Left colon (tissue), 2 donors: ENCODE results near the gene KCTD18. TPM values are rescaled to one million over a fixed set of nuclear protein-coding genes. Genes with fewer than 3 reads are reported as not detected.

ENCODE experiments used
- ATAC-seq: fragments of 200-7000 bp; cut with Tn5 transposase; one replicate; pipeline ENCODE4 v1.9.1; 2020; ENCODE audit warnings: mild to moderate bottlenecking, moderate library complexity
- DNase-seq, 2 donors: peaks; one replicate each; pipeline ENCODE4 v3.0.0-alpha.2; 2020
- intact Hi-C, 2 donors: fragments of 100-400 bp; cut with DNase I in 1 of 2; cut with micrococcal nuclease in 1 of 2; formaldehyde crosslinking; loops; one replicate each; pipeline versions ENCODE4 v1.11.2 to v1.14.0; 2022; cut with DNase I, micrococcal nuclease
- total RNA-seq, 2 donors: library from RNA; stranded (reverse); fragmentation: NEBNext Ultra II Directional; extraction: Animal tissue kit (Norgen Biotek cat#: 25700); gene quantifications; one replicate each; pipeline ENCODE4 v1.2.1, GENCODE V29; 2021
- donor health status: DM: no; HTN: no; CAD: no.
- donor health status: DM: yes; HTN: yes; CAD: no.

The KCTD18 gene
- total RNA-seq, 2 donors from 2014 or later: 13.5 to 16.2 TPM

- DNase-seq (no peak), ATAC-seq (no peak)
- intact Hi-C loops: no loop called here
These were observed 65.3 kb downstream of the KCTD18 start for GRCh38 chr2:200444530-200444929.

GRCh38 chr2:200443916-200444315 lies 66.0 kb downstream of the KCTD18 start:
- ATAC-seq (no peak), DNase-seq (no peak)
- intact Hi-C loops: no loop called here

GRCh38 chr2:200443376-200443775 lies 66.5 kb downstream of the KCTD18 start:
- intact Hi-C loops: no loop called here
- ATAC-seq (no peak), DNase-seq (no peak)

GRCh38 chr2:200442471-200442870 lies 67.4 kb downstream of the KCTD18 start:
- DNase-seq: no peak
- no peak for ATAC-seq
- intact Hi-C loops: no loop called here

DNA sequence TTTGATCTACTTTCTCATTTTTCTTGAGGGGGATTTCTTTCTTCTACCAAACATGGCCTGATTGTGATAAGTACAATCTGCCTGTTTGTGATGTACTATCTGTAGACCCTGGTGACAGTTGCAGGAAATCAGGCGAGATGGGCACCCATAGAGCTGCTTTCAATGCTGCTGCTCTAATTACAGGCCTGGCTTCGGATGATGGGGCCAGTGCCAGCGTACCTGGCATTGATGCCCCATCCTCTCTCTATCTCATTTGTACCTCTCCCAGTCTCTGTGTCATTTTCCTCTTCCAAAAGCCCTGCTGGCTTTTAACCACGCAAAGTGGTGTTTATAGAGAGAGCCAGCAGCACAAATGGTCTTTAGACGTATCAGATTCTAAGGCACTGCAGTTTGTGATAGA lies 69.9 kb downstream of the KCTD18 start:
- intact Hi-C loops: no loop called here
- DNase-seq (no peak), ATAC-seq (no peak)

Other genes starting within 250 kb of the KCTD18 start
- gene SPATS2L, start 203.4 kb downstream of the KCTD18 start, total RNA-seq: 100 to 1,000 TPM; 157 to 240 TPM
- 1 to 10 TPM; 2.6 to 3.9 TPM for gene SGO2, start 16.1 kb upstream of the KCTD18 start, total RNA-seq
- gene AOX1, start 75.9 kb upstream of the KCTD18 start, total RNA-seq: 1 to 10 TPM; 5.7 to 8.7 TPM